PFSK-1 (cell line): ENCODE measurements around the gene RCOR2.
A peak's percentile ranks its signal among the peaks of the same experiment; 100 is the strongest.

Experiments
- FOXP2 ChIP-seq: optimal IDR thresholded peaks from 2 replicates; pipeline ENCODE3; 2011; ENCODE audit warnings: borderline replicate concordance, control low read depth, inconsistent platforms; ENCODE audit not compliant: insufficient read depth; ENCODE audit errors: extremely low read length, extremely low read depth
- POLR2AphosphoS5 ChIP-seq: IDR thresholded peaks from 2 replicates; pipeline ENCODE4 v1.6.1; 2012; ENCODE audit warnings: low read depth, mild to moderate bottlenecking, control low read depth, low read length, moderate library complexity
- REST ChIP-seq, 2 experiments: IDR thresholded peaks; 2 replicates each; pipeline versions ENCODE4 v1.6.1 to v1.8.0; 2011 to 2012; ENCODE audit warnings: low read depth in 2 of 2, low read length in 2 of 2, control low read depth in 1 of 2, inconsistent platforms in 1 of 2, mild to moderate bottlenecking in 1 of 2, moderate library complexity in 1 of 2; ENCODE audit not compliant: insufficient read depth in 1 of 2
- SIN3A ChIP-seq: IDR thresholded peaks from 2 replicates; pipeline ENCODE4 v1.6.1; 2012; ENCODE audit warnings: mild to moderate bottlenecking, low read length, moderate library complexity, borderline replicate concordance; ENCODE audit not compliant: insufficient read depth
- TAF1 ChIP-seq: IDR thresholded peaks from 2 replicates; pipeline ENCODE4 v1.6.1; 2012; ENCODE audit warnings: low read length, control low read depth, borderline replicate concordance; ENCODE audit not compliant: insufficient read depth

The RCOR2 gene

GRCh38 chr11:63919267-63920125 is 2.5 kb upstream of the RCOR2 start:
- no peak for TF ChIP-seq POLR2AphosphoS5
- no peak for TF ChIP-seq TAF1
- TF ChIP-seq FOXP2, result no peak
- no peak for TF ChIP-seq REST (IDR thresholded peaks at IDR 0.05; ENCODE audit: insufficient read depth in 1 of 2, low read depth in 2 of 2, low read length in 2 of 2)
- TF ChIP-seq SIN3A, result no peak

- no peak for TF ChIP-seq FOXP2
- no peak for TF ChIP-seq POLR2AphosphoS5
- TF ChIP-seq REST (IDR thresholded peaks at IDR 0.05; ENCODE audit: insufficient read depth in 1 of 2, low read depth in 2 of 2, low read length in 2 of 2), result no peak
- no peak for TF ChIP-seq TAF1
Observed at GRCh38 chr11:63918507-63919191, 1.7 kb upstream of the RCOR2 start.

- TF ChIP-seq REST (IDR thresholded peaks at IDR 0.05; ENCODE audit: insufficient read depth in 1 of 2, low read depth in 2 of 2, low read length in 2 of 2), result no peak
- TF ChIP-seq FOXP2, result peak; percentile 30
Observed at GRCh38 chr11:63917692-63918506, 935 bp upstream of the RCOR2 start.

GRCh38 chr11:63915961-63916836 is 765 bp downstream of the RCOR2 start:
- no peak for TF ChIP-seq POLR2AphosphoS5
- no peak for TF ChIP-seq SIN3A
- no peak for TF ChIP-seq FOXP2
- no peak for TF ChIP-seq REST (IDR thresholded peaks at IDR 0.05; ENCODE audit: insufficient read depth in 1 of 2, low read depth in 2 of 2, low read length in 2 of 2)
- no peak for TF ChIP-seq TAF1
